KOPT-K1 (cell line): Measurements from ENCODE around the gene VWC2L.

Experiments
- H3K27ac ChIP-seq: fragments of 200-600 bp; sonication (generic); 2 replicates; pipeline ENCODE4 v1.5.1; 2016; ENCODE audit warnings: antibody characterized with exemption, mild to moderate bottlenecking, low read depth, low read length; ENCODE audit not compliant: poor library complexity, severe bottlenecking
- H3K36me3 ChIP-seq: fragments of 200-600 bp; sonication (generic); 2 replicates; pipeline ENCODE4 v1.5.1; 2017; ENCODE audit warnings: antibody characterized with exemption, mild to moderate bottlenecking, low read length, moderate library complexity; ENCODE audit not compliant: insufficient read depth
- H3K9me3 ChIP-seq: fragments of 200-600 bp; sonication (generic); 2 replicates; pipeline ENCODE4 v1.5.1; 2017; ENCODE audit warnings: antibody characterized with exemption, low read length, mild to moderate bottlenecking; ENCODE audit not compliant: insufficient read depth, poor library complexity, severe bottlenecking

Gene VWC2L

GRCh38 chr2:214410918-214411554, at the start of gene VWC2L:
Gene VWC2L (plus strand): TSS chr2:214411054. CDS start chr2:214414194, 3,140 bp downstream.
- Histone ChIP-seq H3K9me3 (no peaks in the 10 kb centered on the region), H3K27ac (no peak within 1 kb of the TSS), H3K36me3 (no peaks in the 10 kb centered on the region)

- Histone ChIP-seq H3K36me3 (no peaks in the 10 kb centered on the region), H3K27ac (no peak overlapping the region)
Measured at GRCh38 chr2:214361116-214361515, 49.7 kb upstream of the VWC2L start.

GRCh38 chr2:214365549-214365948, 45.3 kb upstream of the VWC2L start:
- Histone ChIP-seq H3K9me3 (no peaks in the 10 kb centered on the region), H3K27ac (no peak overlapping the region), H3K36me3 (no peaks in the 10 kb centered on the region)

More at GRCh38 chr2:214361116-214361515, 49.7 kb upstream of the VWC2L start:
- H3K9me3 ChIP-seq = no peaks in the 10 kb centered on the region

GRCh38 chr2:214367171-214367570, 43.7 kb upstream of the VWC2L start:
- Histone ChIP-seq H3K27ac (no peak overlapping the region), H3K36me3 (no peaks in the 10 kb centered on the region), H3K9me3 (no peaks in the 10 kb centered on the region)

DNA sequence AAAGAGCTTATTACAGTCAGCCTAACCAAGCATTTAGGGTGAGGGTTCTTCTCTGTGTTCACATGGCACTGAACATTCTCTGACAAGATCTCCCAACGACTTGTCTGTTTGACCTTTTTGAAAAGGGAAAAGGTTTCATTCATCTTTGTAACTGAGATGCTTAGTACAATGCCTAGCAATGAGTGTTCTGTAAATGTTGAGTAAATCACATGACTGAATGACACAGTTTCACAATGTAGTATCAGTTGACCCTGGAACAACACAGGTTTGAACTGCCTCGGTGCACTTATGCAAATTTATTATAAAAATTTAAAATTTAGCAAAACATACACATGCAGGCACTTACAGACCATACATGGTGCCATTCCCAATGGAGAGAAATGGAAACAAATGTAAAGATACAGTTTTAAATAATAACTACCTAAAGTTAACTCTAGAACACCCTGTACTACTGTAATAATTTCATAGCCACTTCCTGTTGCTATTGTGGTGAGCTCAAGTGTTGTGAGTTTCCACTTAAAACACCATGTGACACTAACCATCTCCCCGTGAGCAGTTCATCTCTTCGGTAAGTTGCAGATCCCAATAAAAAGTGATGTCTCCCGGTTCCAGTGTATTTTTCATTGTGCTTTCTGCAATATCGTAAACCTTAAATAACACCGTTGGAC, 34.1 kb upstream of the VWC2L start:
- Histone ChIP-seq H3K36me3 (no peaks in the 10 kb centered on the region), H3K9me3 (no peaks in the 10 kb centered on the region), H3K27ac (no peak overlapping the region)

DNA sequence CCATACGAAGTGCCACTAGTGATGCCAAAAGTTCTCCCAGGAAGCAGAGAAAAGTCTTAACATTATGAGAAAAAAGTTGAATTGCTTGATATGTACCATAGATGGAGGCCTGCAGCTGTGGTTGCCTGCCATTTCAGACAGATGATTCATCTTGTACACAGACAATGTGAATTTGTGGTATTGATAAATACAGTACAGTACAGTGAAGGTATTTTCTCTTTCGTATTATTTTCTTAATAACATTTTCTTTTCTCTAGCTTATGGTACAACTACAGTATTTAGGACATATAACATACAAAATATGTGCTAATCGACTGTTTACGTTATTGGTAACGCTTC, 33.6 kb upstream of the VWC2L start:
- no peak overlapping the region for H3K27ac ChIP-seq
- no peaks in the 10 kb centered on the region for H3K36me3 ChIP-seq
- no peaks in the 10 kb centered on the region for H3K9me3 ChIP-seq

DNA sequence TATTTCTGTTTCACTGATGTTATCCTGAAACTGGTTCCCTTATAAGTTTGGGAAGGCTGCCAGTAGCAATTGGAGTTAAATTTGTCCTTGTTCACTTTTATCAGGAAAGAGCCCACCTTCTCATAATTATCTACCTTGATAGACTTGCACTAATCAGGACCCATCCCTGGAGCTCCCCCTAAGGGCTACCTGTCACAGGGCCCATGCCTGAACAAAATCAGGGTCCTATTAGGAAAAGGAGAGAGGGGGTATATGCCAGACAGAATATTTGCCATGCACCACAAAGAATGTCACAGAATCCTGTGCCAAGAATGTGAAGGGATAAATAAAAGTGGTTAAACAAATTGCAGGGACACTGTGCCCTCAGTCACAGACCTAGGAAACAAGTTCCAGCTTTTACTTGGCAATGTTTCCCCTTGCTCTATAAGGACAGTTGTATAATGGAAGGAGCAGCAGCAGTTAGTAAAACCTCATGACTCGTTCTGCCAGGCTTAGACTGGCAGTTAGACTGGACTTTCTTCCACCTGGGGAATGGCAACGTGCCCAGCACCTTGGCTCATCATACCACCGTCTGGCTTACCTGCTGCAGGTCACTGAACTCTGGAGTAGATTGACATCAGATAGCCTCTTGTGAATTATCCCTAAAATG, 32.3 kb upstream of the VWC2L start:
- Histone ChIP-seq H3K27ac (no peak overlapping the region), H3K36me3 (no peaks in the 10 kb centered on the region), H3K9me3 (no peaks in the 10 kb centered on the region)

- no peaks in the 10 kb centered on the region for H3K9me3 ChIP-seq
- H3K36me3 ChIP-seq = no peaks in the 10 kb centered on the region
- H3K27ac ChIP-seq = no peak overlapping the region
Measured at GRCh38 chr2:214379227-214379626, 31.6 kb upstream of the VWC2L start.

GRCh38 chr2:214380681-214381080, 30.2 kb upstream of the VWC2L start:
- no peaks in the 10 kb centered on the region for H3K36me3 ChIP-seq
- H3K27ac ChIP-seq = no peak overlapping the region
- no peaks in the 10 kb centered on the region for H3K9me3 ChIP-seq

- Histone ChIP-seq H3K27ac (no peak overlapping the region), H3K9me3 (no peaks in the 10 kb centered on the region), H3K36me3 (no peaks in the 10 kb centered on the region)
Measured at GRCh38 chr2:214382229-214382628, 28.6 kb upstream of the VWC2L start.

GRCh38 chr2:214386720-214387119, 24.1 kb upstream of the VWC2L start:
- no peaks in the 10 kb centered on the region for H3K9me3 ChIP-seq
- H3K36me3 ChIP-seq = no peaks in the 10 kb centered on the region
- no peak overlapping the region for H3K27ac ChIP-seq

DNA sequence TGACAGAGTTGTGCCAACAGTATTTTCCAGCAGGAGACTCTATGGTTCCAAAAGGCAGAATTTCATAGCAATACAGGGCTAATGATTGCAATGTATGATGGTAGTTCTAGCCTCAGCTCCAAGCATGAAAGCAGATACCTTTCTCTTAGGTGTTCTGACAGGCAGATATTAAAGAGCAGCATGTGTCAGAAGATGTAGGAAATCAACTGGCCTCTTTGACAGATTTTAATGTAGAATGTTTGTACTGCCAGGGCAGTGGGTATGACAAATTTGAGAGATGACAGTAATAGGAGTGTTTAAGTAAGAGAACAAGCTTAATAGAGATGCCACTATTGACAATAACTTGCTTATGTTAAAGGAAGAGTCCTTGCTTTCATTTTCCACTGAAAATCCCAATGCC, 21.5 kb upstream of the VWC2L start:
- no peak overlapping the region for H3K27ac ChIP-seq
- H3K9me3 ChIP-seq = no peaks in the 10 kb centered on the region

GRCh38 chr2:214393796-214394195, 17.1 kb upstream of the VWC2L start:
- Histone ChIP-seq H3K36me3 (no peaks in the 10 kb centered on the region), H3K9me3 (no peaks in the 10 kb centered on the region), H3K27ac (no peak overlapping the region)

More for the DNA sequence above, 21.5 kb upstream of the VWC2L start:
- H3K36me3 ChIP-seq = no peaks in the 10 kb centered on the region

GRCh38 chr2:214395040-214395439, 15.8 kb upstream of the VWC2L start:
- Histone ChIP-seq H3K36me3 (no peaks in the 10 kb centered on the region), H3K27ac (no peak overlapping the region), H3K9me3 (no peaks in the 10 kb centered on the region)

DNA sequence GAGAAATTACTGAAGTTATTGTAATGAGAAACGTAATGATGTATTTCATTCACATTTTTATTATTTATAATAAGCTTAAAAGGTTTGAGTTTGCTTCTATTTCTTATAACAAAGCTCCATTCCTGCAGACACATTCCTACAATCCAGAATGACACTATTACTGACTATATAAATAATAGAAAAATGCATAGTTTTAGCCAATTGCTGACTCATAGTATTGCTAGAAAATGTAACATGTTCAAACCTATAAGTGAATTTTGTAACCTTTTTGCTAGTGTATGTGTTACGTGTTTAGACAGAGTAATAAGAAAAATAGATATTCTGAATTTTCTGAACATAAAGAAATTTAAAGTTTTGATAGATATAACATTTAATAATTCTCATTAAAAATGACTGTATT, 9.3 kb upstream of the VWC2L start:
- H3K27ac ChIP-seq = no peak overlapping the region
- H3K36me3 ChIP-seq = no peaks in the 10 kb centered on the region
- no peaks in the 10 kb centered on the region for H3K9me3 ChIP-seq
